Epithelial cell of esophagus (primary cell): ENCODE results near the gene LIN28B.

ENCODE experiments used
- DNase-seq: peaks from one replicate; pipeline ENCODE4 v3.0.0; 2010; ENCODE audit warnings: low read depth
- H3K4me3 ChIP-seq: 2 replicates; pipeline ENCODE4 v1.5.1; 2011; ENCODE audit warnings: mild to moderate bottlenecking, low read length, control low read depth
- CTCF ChIP-seq: IDR thresholded peaks from 2 replicates; pipeline ENCODE4 v1.5.1; 2011; ENCODE audit warnings: low read depth, mild to moderate bottlenecking, low read length, control low read depth, inconsistent platforms; ENCODE audit not compliant: insufficient read depth; ENCODE audit errors: missing control alignments

Gene LIN28B

GRCh38 chr6:105097288-105097687 is 140.4 kb downstream of the LIN28B start:
- H3K4me3 ChIP-seq: no peak overlapping the region
- TF ChIP-seq CTCF: no peak
- peak; percentile 39 for DNase-seq

- TF ChIP-seq CTCF: no peak
- no peak overlapping the region for H3K4me3 ChIP-seq
- no peak for DNase-seq
Observed at GRCh38 chr6:105099371-105099770, 142.5 kb downstream of the LIN28B start.

GRCh38 chr6:105102186-105102585 is 145.3 kb downstream of the LIN28B start:
- no peak for DNase-seq
- TF ChIP-seq CTCF: no peak
- H3K4me3 ChIP-seq: no peak overlapping the region

GRCh38 chr6:105105094-105105493 is 148.2 kb downstream of the LIN28B start:
- no peak for TF ChIP-seq CTCF
- no peak for DNase-seq
- H3K4me3 ChIP-seq: no peak overlapping the region

- no peak for TF ChIP-seq CTCF
- no peak for DNase-seq
- no peak overlapping the region for H3K4me3 ChIP-seq
Observed at GRCh38 chr6:105106260-105106659, 149.4 kb downstream of the LIN28B start.

- no peak overlapping the region for H3K4me3 ChIP-seq
- no peak for TF ChIP-seq CTCF
Observed at GRCh38 chr6:105107207-105107606, 150.3 kb downstream of the LIN28B start.

GRCh38 chr6:105108631-105109262 is 151.8 kb downstream of the LIN28B start:
- no peak overlapping the region for H3K4me3 ChIP-seq
- TF ChIP-seq CTCF: no peak

More at GRCh38 chr6:105107207-105107606, 150.3 kb downstream of the LIN28B start:
- DNase-seq: no peak

More at GRCh38 chr6:105108631-105109262, 151.8 kb downstream of the LIN28B start:
- DNase-seq: peak; percentile 30
